Progenitor cell of endocrine pancreas (in vitro differentiated cells): Measurements from ENCODE around the gene DIP2C. TPM values are rescaled to one million over a fixed set of nuclear protein-coding genes. Genes with fewer than 3 reads are reported as not detected.
A peak's percentile ranks its signal among the peaks of the same experiment; 100 is the strongest.

Experiments used
- DNase-seq: peaks from one replicate; pipeline ENCODE4 v3.0.0; 2021; ENCODE audit warnings: low spot score; ENCODE audit not compliant: unreplicated experiment
- H3K27ac Mint-ChIP-seq: 2 replicates; pipeline ENCODE4 v1.8.0; 2021; ENCODE audit warnings: mild to moderate bottlenecking, moderate library complexity, mixed read lengths
- H3K27me3 Mint-ChIP-seq: 2 replicates; pipeline ENCODE4 v1.8.0; 2021; ENCODE audit warnings: mixed read lengths
- H3K36me3 Mint-ChIP-seq: 2 replicates; pipeline ENCODE4 v1.8.0; 2022; ENCODE audit warnings: mixed read lengths; ENCODE audit not compliant: insufficient read depth
- H3K4me1 Mint-ChIP-seq: 2 replicates; pipeline ENCODE4 v1.8.0; 2021; ENCODE audit warnings: low read depth, mixed read lengths
- H3K4me3 Mint-ChIP-seq: 2 replicates; pipeline ENCODE4 v1.8.0; 2021; ENCODE audit warnings: low read depth, mild to moderate bottlenecking, moderate library complexity, mixed read lengths
- H3K9me3 Mint-ChIP-seq: 2 replicates; pipeline ENCODE4 v1.8.0; 2021; ENCODE audit warnings: low read depth, mixed read lengths
- CTCF ChIP-seq: fragments of 200-600 bp; sonication (generic); IDR thresholded peaks from one replicate; pipeline ENCODE4 v1.5.0; 2021; ENCODE audit warnings: antibody characterized with exemption, mild to moderate bottlenecking; ENCODE audit not compliant: unreplicated experiment
- total RNA-seq: library from RNA; stranded (reverse); gene quantifications from 2 replicates; pipeline ENCODE4 v1.2.1, GENCODE V29; 2021

The DIP2C gene
- total RNA-seq, 1 donor from 2014 or later = 27.2 TPM

- H3K4me3 Mint-ChIP-seq = no peak overlapping the region
Measured at GRCh38 chr10:279232-279631, 410.2 kb downstream of the DIP2C start.

GRCh38 chr10:278707-279106, 410.8 kb downstream of the DIP2C start:
- Mint-ChIP-seq H3K9me3 (no peaks in the 10 kb centered on the region), H3K27ac (no peak overlapping the region), H3K36me3 (peaks cover 28% of the 10 kb centered on the region), H3K4me1 (peaks cover 2% of the 10 kb centered on the region), H3K4me3 (no peak overlapping the region), H3K27me3 (no peaks in the 10 kb centered on the region)
- no peak for TF ChIP-seq CTCF
- no peak for DNase-seq

More at GRCh38 chr10:279232-279631, 410.2 kb downstream of the DIP2C start:
- peaks cover 31% of the 10 kb centered on the region for H3K36me3 Mint-ChIP-seq
- no peaks in the 10 kb centered on the region for H3K27me3 Mint-ChIP-seq
- peaks cover 2% of the 10 kb centered on the region for H3K4me1 Mint-ChIP-seq
- DNase-seq = no peak
- H3K9me3 Mint-ChIP-seq = no peaks in the 10 kb centered on the region
- no peak for TF ChIP-seq CTCF
- H3K27ac Mint-ChIP-seq = peak overlapping the region; percentile 41

GRCh38 chr10:277963-278362, 411.5 kb downstream of the DIP2C start:
- no peak for DNase-seq
- H3K27me3 Mint-ChIP-seq = no peaks in the 10 kb centered on the region
- no peak overlapping the region for H3K27ac Mint-ChIP-seq
- H3K4me1 Mint-ChIP-seq = peaks cover 2% of the 10 kb centered on the region
- no peaks in the 10 kb centered on the region for H3K9me3 Mint-ChIP-seq
- no peak for TF ChIP-seq CTCF
- H3K36me3 Mint-ChIP-seq = peaks cover 25% of the 10 kb centered on the region
- H3K4me3 Mint-ChIP-seq = no peak overlapping the region

- Mint-ChIP-seq H3K4me1 (peaks cover 2% of the 10 kb centered on the region), H3K4me3 (no peak overlapping the region), H3K27me3 (no peaks in the 10 kb centered on the region), H3K9me3 (no peaks in the 10 kb centered on the region), H3K36me3 (peaks cover 16% of the 10 kb centered on the region), H3K27ac (no peak overlapping the region)
- DNase-seq = no peak
- TF ChIP-seq CTCF = no peak
Measured at GRCh38 chr10:275680-276079, 413.8 kb downstream of the DIP2C start.

- Mint-ChIP-seq H3K36me3 (peaks cover 11% of the 10 kb centered on the region), H3K4me1 (peaks cover 2% of the 10 kb centered on the region), H3K27ac (peak overlapping the region; percentile 15), H3K27me3 (no peaks in the 10 kb centered on the region), H3K4me3 (no peak overlapping the region), H3K9me3 (no peaks in the 10 kb centered on the region)
- no peak for DNase-seq
- no peak for TF ChIP-seq CTCF
Measured at GRCh38 chr10:274866-275265, 414.6 kb downstream of the DIP2C start.
